Measurements from ENCODE around the gene SMCR8.

SMCR8 gene

GRCh38 chr17:18363101-18364049 lies 48.3 kb downstream of the SMCR8 start, which contains the start of gene SHMT1:
Gene SHMT1 (minus strand): TSS chr17:18363550. CDS start chr17:18355981, 7,569 bp downstream.
- peaks cover 0 to 23% of the 10 kb centered on the region in 2 donors for H3K36me3 ChIP-seq (replicated peaks in 1 of 2; ENCODE audit: control insufficient read depth in 2 of 2, insufficient read depth in 2 of 2, low read length in 2 of 2)
- peak within 1 kb of the TSS; percentile 86 for H3K9ac ChIP-seq (ENCODE audit: low read depth, low read length, poor library complexity)
- H2BK120ac ChIP-seq (ENCODE audit: low read depth, low read length) = peak within 1 kb of the TSS; percentile 87
- H3K27me3 ChIP-seq (ENCODE audit: control insufficient read depth in 3 of 3, insufficient read depth in 3 of 3, low read depth in 1 of 3, low read length in 3 of 3) = no peaks in the 10 kb centered on the region
- peak within 1 kb of the TSS; percentile 2 for H2AK5ac ChIP-seq (ENCODE audit: low read depth, low read length)
- no peak within 1 kb of the TSS for H2BK5ac ChIP-seq (ENCODE audit: low read length)
- H3K79me1 ChIP-seq (ENCODE audit: low read depth, low read length) = peaks cover 3% of the 10 kb centered on the region
- H3K27ac ChIP-seq (replicated peaks; ENCODE audit: low read length) = peak within 1 kb of the TSS; percentile 15
- WGBS, 2 donors (ENCODE audit: extremely low coverage in 2 of 2, insufficient read length in 2 of 2, insufficient replicate concordance in 1 of 2) = no CpG with 5 or more reads among the region's 76 CpGs
- H3K14ac ChIP-seq (ENCODE audit: low read length) = peak within 1 kb of the TSS; percentile 23
- peak within 1 kb of the TSS; percentile 43 for H4K8ac ChIP-seq (ENCODE audit: low read depth, low read length)
- peak; percentile 85 for DNase-seq (ENCODE audit: low spot score)
- H2AFZ ChIP-seq (ENCODE audit: low read length) = peak within 1 kb of the TSS; percentile 88
- H3K23ac ChIP-seq (ENCODE audit: low read depth, low read length, poor library complexity) = peak within 1 kb of the TSS; percentile 96
- peak within 1 kb of the TSS; percentile 98 for H3K18ac ChIP-seq (ENCODE audit: low read length)
- H2BK12ac ChIP-seq (ENCODE audit: low read length) = no peak within 1 kb of the TSS
- H3K4me3 ChIP-seq (ENCODE audit: low read length in 2 of 2) = peak within 1 kb of the TSS; percentile 72 to 89
- no peak within 1 kb of the TSS for H2BK15ac ChIP-seq (ENCODE audit: low read length)
- H3K4me1 ChIP-seq (ENCODE audit: control insufficient read depth in 2 of 2, insufficient read depth in 1 of 2, low read depth in 1 of 2, low read length in 2 of 2) = peaks cover 0 to 2% of the 10 kb centered on the region in 2 donors
- H4K91ac ChIP-seq (ENCODE audit: low read depth, low read length, poor library complexity) = peak within 1 kb of the TSS; percentile 72
- no peaks in the 10 kb centered on the region for H3K9me3 ChIP-seq (replicated peaks in 1 of 2; ENCODE audit: control insufficient read depth in 2 of 2, insufficient read depth in 1 of 2, low read depth in 1 of 2, low read length in 2 of 2)
- H3K4me2 ChIP-seq (ENCODE audit: insufficient read depth, low read length, poor library complexity, severe bottlenecking) = peak within 1 kb of the TSS; percentile 75
- H3K4ac ChIP-seq (ENCODE audit: low read length) = no peak within 1 kb of the TSS

GRCh38 chr17:18364166-18364565 lies 49.1 kb downstream of the SMCR8 start:
- no peak overlapping the region for H3K14ac ChIP-seq (ENCODE audit: low read length)
- peaks cover 3% of the 10 kb centered on the region for H3K79me1 ChIP-seq (ENCODE audit: low read depth, low read length)
- no peak overlapping the region for H3K27ac ChIP-seq (replicated peaks; ENCODE audit: low read length)
- peaks cover 0 to 2% of the 10 kb centered on the region in 2 donors for H3K4me1 ChIP-seq (ENCODE audit: control insufficient read depth in 2 of 2, insufficient read depth in 1 of 2, low read depth in 1 of 2, low read length in 2 of 2)
- H3K27me3 ChIP-seq (ENCODE audit: control insufficient read depth in 3 of 3, insufficient read depth in 3 of 3, low read depth in 1 of 3, low read length in 3 of 3) = no peaks in the 10 kb centered on the region
- H3K4me2 ChIP-seq (ENCODE audit: insufficient read depth, low read length, poor library complexity, severe bottlenecking) = no peak overlapping the region
- peak overlapping the region; percentile 88 for H2AFZ ChIP-seq (ENCODE audit: low read length)
- H3K18ac ChIP-seq (ENCODE audit: low read length) = no peak overlapping the region
- no peak overlapping the region for H3K9ac ChIP-seq (ENCODE audit: low read depth, low read length, poor library complexity)
- H3K36me3 ChIP-seq (replicated peaks in 1 of 2; ENCODE audit: control insufficient read depth in 2 of 2, insufficient read depth in 2 of 2, low read length in 2 of 2) = peaks cover 0 to 15% of the 10 kb centered on the region in 2 donors
- no peak overlapping the region for H4K91ac ChIP-seq (ENCODE audit: low read depth, low read length, poor library complexity)
- H2BK5ac ChIP-seq (ENCODE audit: low read length) = no peak overlapping the region
- no peak overlapping the region for H3K4me3 ChIP-seq (ENCODE audit: low read length in 2 of 2)
- no CpG with 5 or more reads among the region's 6 CpGs for WGBS, 2 donors (ENCODE audit: extremely low coverage in 2 of 2, insufficient read length in 2 of 2, insufficient replicate concordance in 1 of 2)
- H3K9me3 ChIP-seq (replicated peaks in 1 of 2; ENCODE audit: control insufficient read depth in 2 of 2, insufficient read depth in 1 of 2, low read depth in 1 of 2, low read length in 2 of 2) = no peaks in the 10 kb centered on the region
- no peak overlapping the region for H4K8ac ChIP-seq (ENCODE audit: low read depth, low read length)
- H2BK120ac ChIP-seq (ENCODE audit: low read depth, low read length) = no peak overlapping the region
- H3K23ac ChIP-seq (ENCODE audit: low read depth, low read length, poor library complexity) = no peak overlapping the region
- no peak for DNase-seq (ENCODE audit: low spot score)
- no peak overlapping the region for H2BK12ac ChIP-seq (ENCODE audit: low read length)
- H3K4ac ChIP-seq (ENCODE audit: low read length) = no peak overlapping the region
- no peak overlapping the region for H2BK15ac ChIP-seq (ENCODE audit: low read length)
- H2AK5ac ChIP-seq (ENCODE audit: low read depth, low read length) = no peak overlapping the region

- H3K23ac ChIP-seq (ENCODE audit: low read depth, low read length, poor library complexity) = no peak overlapping the region
- no peaks in the 10 kb centered on the region for H3K36me3 ChIP-seq (replicated peaks in 1 of 2; ENCODE audit: control insufficient read depth in 2 of 2, insufficient read depth in 2 of 2, low read length in 2 of 2)
- no peak overlapping the region for H3K4ac ChIP-seq (ENCODE audit: low read length)
- no peak overlapping the region for H2BK120ac ChIP-seq (ENCODE audit: low read depth, low read length)
- H3K79me1 ChIP-seq (ENCODE audit: low read depth, low read length) = no peaks in the 10 kb centered on the region
- no peak overlapping the region for H2BK15ac ChIP-seq (ENCODE audit: low read length)
- no peak overlapping the region for H4K8ac ChIP-seq (ENCODE audit: low read depth, low read length)
- no CpG with 5 or more reads among the region's 8 CpGs for WGBS, 2 donors (ENCODE audit: extremely low coverage in 2 of 2, insufficient read length in 2 of 2, insufficient replicate concordance in 1 of 2)
- no peaks in the 10 kb centered on the region for H3K4me1 ChIP-seq (ENCODE audit: control insufficient read depth in 2 of 2, insufficient read depth in 1 of 2, low read depth in 1 of 2, low read length in 2 of 2)
- H3K9ac ChIP-seq (ENCODE audit: low read depth, low read length, poor library complexity) = no peak overlapping the region
- no peak overlapping the region for H3K27ac ChIP-seq (replicated peaks; ENCODE audit: low read length)
- H4K91ac ChIP-seq (ENCODE audit: low read depth, low read length, poor library complexity) = no peak overlapping the region
- DNase-seq (ENCODE audit: low spot score) = no peak
- H3K14ac ChIP-seq (ENCODE audit: low read length) = no peak overlapping the region
- no peak overlapping the region for H2BK12ac ChIP-seq (ENCODE audit: low read length)
- no peak overlapping the region for H3K18ac ChIP-seq (ENCODE audit: low read length)
- no peaks in the 10 kb centered on the region for H3K27me3 ChIP-seq (ENCODE audit: control insufficient read depth in 3 of 3, insufficient read depth in 3 of 3, low read depth in 1 of 3, low read length in 3 of 3)
- H3K4me3 ChIP-seq (ENCODE audit: low read length in 2 of 2) = no peak overlapping the region
- no peaks in the 10 kb centered on the region for H3K9me3 ChIP-seq (replicated peaks in 1 of 2; ENCODE audit: control insufficient read depth in 2 of 2, insufficient read depth in 1 of 2, low read depth in 1 of 2, low read length in 2 of 2)
- H2BK5ac ChIP-seq (ENCODE audit: low read length) = no peak overlapping the region
- H2AFZ ChIP-seq (ENCODE audit: low read length) = no peak overlapping the region
- H2AK5ac ChIP-seq (ENCODE audit: low read depth, low read length) = no peak overlapping the region
- H3K4me2 ChIP-seq (ENCODE audit: insufficient read depth, low read length, poor library complexity, severe bottlenecking) = no peak overlapping the region
Observed at GRCh38 chr17:18368946-18369345, 53.9 kb downstream of the SMCR8 start.

- no peak overlapping the region for H2BK5ac ChIP-seq (ENCODE audit: low read length)
- no peak overlapping the region for H3K14ac ChIP-seq (ENCODE audit: low read length)
- no peaks in the 10 kb centered on the region for H3K4me1 ChIP-seq (ENCODE audit: control insufficient read depth in 2 of 2, insufficient read depth in 1 of 2, low read depth in 1 of 2, low read length in 2 of 2)
- no peak overlapping the region for H2AFZ ChIP-seq (ENCODE audit: low read length)
- no CpG with 5 or more reads among the region's 5 CpGs for WGBS, 2 donors (ENCODE audit: extremely low coverage in 2 of 2, insufficient read length in 2 of 2, insufficient replicate concordance in 1 of 2)
- H3K27ac ChIP-seq (replicated peaks; ENCODE audit: low read length) = no peak overlapping the region
- no peak overlapping the region for H3K4ac ChIP-seq (ENCODE audit: low read length)
- no peak overlapping the region for H4K91ac ChIP-seq (ENCODE audit: low read depth, low read length, poor library complexity)
- no peak overlapping the region for H2AK5ac ChIP-seq (ENCODE audit: low read depth, low read length)
- no peak overlapping the region for H2BK120ac ChIP-seq (ENCODE audit: low read depth, low read length)
- H3K9me3 ChIP-seq (replicated peaks in 1 of 2; ENCODE audit: control insufficient read depth in 2 of 2, insufficient read depth in 1 of 2, low read depth in 1 of 2, low read length in 2 of 2) = no peaks in the 10 kb centered on the region
- H3K9ac ChIP-seq (ENCODE audit: low read depth, low read length, poor library complexity) = no peak overlapping the region
- no peak for DNase-seq (ENCODE audit: low spot score)
- H3K23ac ChIP-seq (ENCODE audit: low read depth, low read length, poor library complexity) = no peak overlapping the region
- no peaks in the 10 kb centered on the region for H3K79me1 ChIP-seq (ENCODE audit: low read depth, low read length)
- H3K36me3 ChIP-seq (replicated peaks in 1 of 2; ENCODE audit: control insufficient read depth in 2 of 2, insufficient read depth in 2 of 2, low read length in 2 of 2) = no peaks in the 10 kb centered on the region
- no peak overlapping the region for H2BK15ac ChIP-seq (ENCODE audit: low read length)
- H3K27me3 ChIP-seq (ENCODE audit: control insufficient read depth in 3 of 3, insufficient read depth in 3 of 3, low read depth in 1 of 3, low read length in 3 of 3) = no peaks in the 10 kb centered on the region
- H2BK12ac ChIP-seq (ENCODE audit: low read length) = no peak overlapping the region
- no peak overlapping the region for H4K8ac ChIP-seq (ENCODE audit: low read depth, low read length)
- no peak overlapping the region for H3K18ac ChIP-seq (ENCODE audit: low read length)
- H3K4me3 ChIP-seq (ENCODE audit: low read length in 2 of 2) = no peak overlapping the region
- H3K4me2 ChIP-seq (ENCODE audit: insufficient read depth, low read length, poor library complexity, severe bottlenecking) = no peak overlapping the region
Observed at GRCh38 chr17:18370761-18371160, 55.7 kb downstream of the SMCR8 start.

All from neuronal stem cell (in vitro differentiated cells).